Activated naive CD4-positive, alpha-beta T cell treated with anti-CD3 and anti-CD28 coated beads, Interleukin-2, amount 10 ng/mL, durations not matched to agents 7 days and 5 days (primary cell): ENCODE measurements around the gene KRT78.

ENCODE experiments used
- CTCF ChIA-PET: fragments of 350-600 bp; sonication (Branson Sonifier 250); formaldehyde crosslinking; loops from one replicate; lab custom pipeline; 2021; ENCODE audit warnings: antibody characterized with exemption; lab: Charles Lee
- DNase-seq: peaks from one replicate; pipeline ENCODE4 v3.0.0-alpha.2; 2020
- H3K27ac Mint-ChIP-seq: one replicate; pipeline ENCODE4 v1.8.0; 2021; ENCODE audit warnings: mild to moderate bottlenecking, moderate library complexity, mixed read lengths
- H3K27me3 Mint-ChIP-seq: one replicate; pipeline ENCODE4 v1.8.0; 2021; ENCODE audit warnings: mild to moderate bottlenecking, mixed read lengths
- H3K36me3 Mint-ChIP-seq: one replicate; pipeline ENCODE4 v1.8.0; 2021; ENCODE audit warnings: mixed read lengths
- H3K4me1 Mint-ChIP-seq: one replicate; pipeline ENCODE4 v1.8.0; 2021; ENCODE audit warnings: mixed read lengths
- H3K4me3 Mint-ChIP-seq: one replicate; pipeline ENCODE4 v1.8.0; 2021; ENCODE audit warnings: mild to moderate bottlenecking, moderate library complexity, mixed read lengths
- H3K9me3 Mint-ChIP-seq: one replicate; pipeline ENCODE4 v1.8.0; 2021; ENCODE audit warnings: mixed read lengths

KRT78 gene

DNA sequence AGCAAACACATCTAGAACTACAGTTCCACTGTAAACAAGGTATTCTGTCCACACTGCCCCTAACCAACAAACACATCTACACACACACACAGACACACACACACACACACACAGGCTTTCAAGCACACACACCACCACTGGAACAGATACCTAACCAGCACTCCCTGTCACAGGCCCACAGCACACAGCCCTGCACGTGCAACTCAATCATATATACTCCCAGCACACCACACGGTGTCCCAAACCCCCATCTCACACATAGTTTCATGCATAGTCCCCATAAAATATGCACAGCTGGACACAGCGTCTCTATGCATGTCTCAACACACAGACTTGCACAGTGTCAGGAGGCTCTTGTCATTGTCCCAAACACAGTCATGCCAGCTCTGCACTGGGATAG, 28.4 kb upstream of the KRT78 start:
- H3K4me3 Mint-ChIP-seq: no peak overlapping the region
- H3K9me3 Mint-ChIP-seq: no peaks in the 10 kb centered on the region
- CTCF ChIA-PET: interaction anchor here (0.7 to 11.2 kb wide), 5 partner anchors 8 to 505 kb away, joined by 3 to 427 read pairs (median 51); no protein-coding TSS in a partner anchor
- H3K36me3 Mint-ChIP-seq: no peaks in the 10 kb centered on the region
- H3K27me3 Mint-ChIP-seq: peaks cover 48% of the 10 kb centered on the region
- H3K27ac Mint-ChIP-seq: no peak overlapping the region
- DNase-seq: no peak
- H3K4me1 Mint-ChIP-seq: peaks cover 23% of the 10 kb centered on the region

GRCh38 chr12:52876372-52876771, 27.6 kb upstream of the KRT78 start:
- Mint-ChIP-seq H3K4me1 (peaks cover 23% of the 10 kb centered on the region), H3K27me3 (peaks cover 49% of the 10 kb centered on the region), H3K36me3 (no peaks in the 10 kb centered on the region), H3K27ac (no peak overlapping the region), H3K9me3 (no peaks in the 10 kb centered on the region), H3K4me3 (no peak overlapping the region)
- CTCF ChIA-PET: interaction anchor here (2.4 to 11.2 kb wide), 3 partner anchors 8 to 294 kb away, joined by 15 to 427 read pairs (median 162); no protein-coding TSS in a partner anchor
- no peak for DNase-seq

- Mint-ChIP-seq H3K4me3 (peak overlapping the region; percentile 65), H3K27me3 (peaks cover 41% of the 10 kb centered on the region), H3K36me3 (no peaks in the 10 kb centered on the region), H3K4me1 (peaks cover 23% of the 10 kb centered on the region), H3K27ac (no peak overlapping the region), H3K9me3 (no peaks in the 10 kb centered on the region)
- no peak for DNase-seq
- CTCF ChIA-PET: interaction anchor here (0.7 to 11.2 kb wide), 10 partner anchors 9 to 718 kb away, joined by 3 to 427 read pairs (median 10); no protein-coding TSS in a partner anchor
These were observed 26.0 kb upstream of the KRT78 start for GRCh38 chr12:52874573-52875435.

DNA sequence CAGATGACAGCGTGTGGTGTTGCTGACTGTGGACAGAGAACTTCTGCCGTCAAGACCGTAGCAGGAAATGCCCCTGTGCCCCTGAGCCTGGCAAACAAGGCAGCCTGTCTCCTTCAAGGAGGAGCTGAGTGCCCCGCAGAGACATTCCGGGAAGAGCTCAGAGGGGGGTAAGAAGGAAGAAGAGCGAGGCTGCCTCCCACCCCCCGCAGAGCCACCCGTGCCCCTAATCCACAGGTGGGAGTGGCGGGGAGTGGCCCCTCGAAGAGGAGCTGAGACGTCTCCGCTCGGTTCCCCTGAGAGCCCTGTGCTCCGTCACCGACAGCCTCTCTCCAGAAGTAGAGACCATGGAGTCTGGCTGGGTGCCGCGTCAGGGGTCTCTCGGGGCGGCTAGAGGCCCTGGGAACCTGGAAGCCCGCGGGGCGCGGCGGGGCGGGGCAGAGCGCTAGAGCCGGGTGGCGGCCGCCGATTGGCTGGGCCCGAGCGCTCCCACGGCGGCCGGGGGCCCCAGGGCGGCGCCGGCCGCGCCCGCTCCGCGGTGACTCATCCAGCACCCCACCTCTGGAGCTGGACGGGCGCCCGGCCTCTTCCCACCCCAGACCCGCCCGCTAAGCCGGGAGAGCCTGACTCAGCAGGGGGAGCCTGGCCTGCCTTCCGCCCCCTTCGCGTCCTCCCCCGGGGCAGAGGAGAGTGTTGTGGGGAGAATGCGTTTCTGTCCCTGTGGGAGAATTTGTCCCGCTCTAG, 25.2 kb upstream of the KRT78 start:
- peaks cover 39% of the 10 kb centered on the region for H3K27me3 Mint-ChIP-seq
- peak overlapping the region; percentile 46 for H3K27ac Mint-ChIP-seq
- no peaks in the 10 kb centered on the region for H3K36me3 Mint-ChIP-seq
- peak; percentile 71 for DNase-seq
- peak overlapping the region; percentile 65 for H3K4me3 Mint-ChIP-seq
- CTCF ChIA-PET: interaction anchor here (1.1 to 10.1 kb wide), 7 partner anchors 9 to 717 kb away, joined by 3 to 244 read pairs (median 10); no protein-coding TSS in a partner anchor
- no peaks in the 10 kb centered on the region for H3K9me3 Mint-ChIP-seq
- peaks cover 22% of the 10 kb centered on the region for H3K4me1 Mint-ChIP-seq

GRCh38 chr12:52873513-52873831, 24.7 kb upstream of the KRT78 start:
- Mint-ChIP-seq H3K36me3 (no peaks in the 10 kb centered on the region), H3K27me3 (peaks cover 44% of the 10 kb centered on the region), H3K27ac (no peak overlapping the region), H3K9me3 (no peaks in the 10 kb centered on the region), H3K4me3 (peak overlapping the region; percentile 56), H3K4me1 (peaks cover 23% of the 10 kb centered on the region)
- CTCF ChIA-PET: interaction anchor here (0.6 to 10.1 kb wide), 8 partner anchors 8 to 717 kb away, joined by 3 to 244 read pairs (median 7); no protein-coding TSS in a partner anchor
- DNase-seq: no peak

DNA sequence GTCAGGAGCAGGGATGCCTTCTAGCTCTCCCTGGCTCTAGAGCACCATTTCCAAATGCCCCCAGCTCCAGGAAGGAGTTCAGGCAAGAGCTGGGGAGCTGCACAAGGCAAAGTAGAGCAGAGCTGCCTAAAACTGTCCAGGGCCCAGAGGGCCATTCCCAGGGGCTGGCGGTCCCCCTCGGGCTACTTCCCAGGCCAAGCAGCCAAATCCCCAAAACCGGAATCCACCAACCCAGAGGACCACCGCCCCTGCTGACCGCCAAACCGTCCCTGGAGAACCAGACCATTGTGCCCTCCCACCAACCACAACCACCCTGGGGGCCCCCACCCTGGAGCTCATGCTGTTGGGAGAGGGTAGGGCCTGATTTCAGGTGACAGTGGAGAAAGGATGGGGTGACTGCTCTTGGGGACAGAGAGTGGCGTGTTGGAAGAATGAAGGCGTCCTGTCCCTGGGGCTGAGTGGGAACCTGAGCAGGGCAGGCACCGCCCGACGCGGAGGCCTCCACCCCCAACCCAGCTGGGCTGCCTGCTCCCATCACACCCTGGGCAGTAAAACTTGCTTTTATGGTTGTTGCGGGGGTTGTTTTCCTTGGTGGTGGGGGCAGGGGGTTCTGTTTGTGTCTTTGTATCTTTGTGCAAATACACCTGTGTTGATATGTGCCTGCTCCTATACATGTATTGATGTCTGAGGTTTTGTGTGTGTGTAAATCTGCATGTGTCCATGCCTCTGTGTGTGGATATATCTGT, 24.0 kb upstream of the KRT78 start:
- Mint-ChIP-seq H3K9me3 (no peaks in the 10 kb centered on the region), H3K4me3 (no peak overlapping the region), H3K27ac (no peak overlapping the region), H3K4me1 (peaks cover 27% of the 10 kb centered on the region), H3K36me3 (no peaks in the 10 kb centered on the region), H3K27me3 (peaks cover 44% of the 10 kb centered on the region)
- DNase-seq: no peak
- CTCF ChIA-PET: interaction anchor here (0.6 to 10.1 kb wide), 6 partner anchors 12 to 716 kb away, joined by 3 to 244 read pairs (median 10); no protein-coding TSS in a partner anchor

DNA sequence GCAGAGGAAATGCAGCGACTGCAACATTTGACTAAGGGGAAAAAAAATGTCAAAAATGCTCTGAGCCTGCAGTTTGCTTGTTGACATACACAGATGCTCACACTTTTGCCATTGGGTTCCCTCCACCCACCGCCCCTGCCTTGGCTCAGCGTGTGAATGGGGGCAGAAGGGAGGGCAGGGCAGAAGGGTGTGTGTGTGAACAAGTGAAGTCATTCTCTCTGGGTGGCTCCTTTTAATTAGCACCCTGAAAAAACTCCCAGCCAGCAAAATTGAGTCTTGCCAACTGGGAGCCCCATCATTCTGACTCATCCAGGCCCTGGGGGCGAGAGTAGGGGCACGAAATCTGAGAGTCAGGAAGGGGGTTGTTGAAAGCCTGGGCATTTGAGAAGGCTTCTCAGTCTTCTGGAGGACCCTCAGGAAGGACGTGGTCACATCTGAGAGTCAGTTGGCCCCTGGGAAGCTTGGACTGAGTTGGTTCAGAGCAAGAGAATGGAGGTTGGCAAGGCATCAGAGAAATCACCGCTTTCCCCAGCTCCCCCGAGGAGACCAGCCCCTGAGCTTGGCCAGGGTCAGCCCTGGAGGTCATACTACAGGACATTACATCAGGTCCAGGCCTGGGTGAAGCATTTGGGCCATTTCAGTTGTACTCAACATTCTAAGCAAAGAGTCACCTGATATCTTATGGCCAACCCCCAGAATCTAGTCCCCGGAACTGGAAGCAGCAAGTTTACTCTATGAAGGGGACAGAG, 22.7 kb upstream of the KRT78 start:
- Mint-ChIP-seq H3K36me3 (no peaks in the 10 kb centered on the region), H3K27me3 (peaks cover 44% of the 10 kb centered on the region), H3K4me1 (peaks cover 36% of the 10 kb centered on the region), H3K9me3 (no peaks in the 10 kb centered on the region), H3K27ac (no peak overlapping the region), H3K4me3 (no peak overlapping the region)
- DNase-seq: no peak
- CTCF ChIA-PET: interaction anchor here (0.7 to 10.1 kb wide), 9 partner anchors 8 to 498 kb away, joined by 3 to 244 read pairs (median 5); partner anchors contain the start of gene KRT84

DNA sequence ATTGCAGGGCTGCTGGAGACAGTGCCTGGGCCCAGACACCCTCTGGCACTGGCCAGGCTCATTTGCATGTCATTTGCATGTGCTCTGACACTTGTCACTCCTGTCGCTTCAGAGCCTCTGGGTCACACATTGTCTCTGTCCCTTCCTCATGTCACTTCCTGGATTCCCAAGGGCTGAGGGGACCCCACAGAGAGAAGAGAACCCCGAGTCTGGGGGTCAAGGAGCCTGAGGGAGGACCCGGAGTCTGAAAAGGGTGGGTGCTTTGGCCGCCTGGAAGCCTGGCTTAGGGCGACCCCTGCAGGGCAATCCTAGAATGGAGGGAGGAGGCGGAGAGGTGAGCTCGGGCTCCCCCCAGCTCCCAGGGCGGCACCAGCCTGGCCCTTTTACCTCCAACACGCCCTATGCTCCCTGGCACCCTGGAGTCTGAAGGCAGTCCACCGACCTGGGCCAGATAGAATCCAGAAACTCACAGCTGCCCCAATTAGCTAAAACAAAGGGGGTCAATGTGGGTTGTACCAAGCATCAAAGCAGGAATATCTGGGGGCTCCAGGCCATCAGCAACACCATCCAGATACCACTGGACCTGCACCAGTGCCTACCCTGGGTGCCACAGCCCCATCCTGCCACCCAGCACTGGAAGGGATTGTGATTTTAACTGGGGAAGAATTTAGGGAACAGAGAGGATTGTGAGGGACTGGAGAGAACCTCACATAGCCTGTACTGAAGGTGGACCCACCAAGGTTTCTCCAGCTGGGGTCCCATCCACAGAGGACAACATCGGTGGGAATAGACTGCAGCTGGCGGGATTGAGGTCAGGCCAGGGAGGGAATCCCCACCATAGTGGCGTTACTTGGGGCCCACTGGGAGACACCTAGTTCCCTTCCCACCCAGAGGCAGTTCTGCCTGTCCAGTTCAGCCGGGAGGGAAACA, 21.8 kb upstream of the KRT78 start:
- peaks cover 36% of the 10 kb centered on the region for H3K4me1 Mint-ChIP-seq
- peak; percentile 83 for DNase-seq
- no peaks in the 10 kb centered on the region for H3K9me3 Mint-ChIP-seq
- no peak overlapping the region for H3K4me3 Mint-ChIP-seq
- H3K27me3 Mint-ChIP-seq: peaks cover 44% of the 10 kb centered on the region
- H3K27ac Mint-ChIP-seq: no peak overlapping the region
- no peaks in the 10 kb centered on the region for H3K36me3 Mint-ChIP-seq
- CTCF ChIA-PET: interaction anchor here (0.7 to 10.1 kb wide), 26 partner anchors 9 to 587 kb away, joined by 3 to 244 read pairs (median 3); partner anchors contain the start of genes KRT74 and KRT84

DNA sequence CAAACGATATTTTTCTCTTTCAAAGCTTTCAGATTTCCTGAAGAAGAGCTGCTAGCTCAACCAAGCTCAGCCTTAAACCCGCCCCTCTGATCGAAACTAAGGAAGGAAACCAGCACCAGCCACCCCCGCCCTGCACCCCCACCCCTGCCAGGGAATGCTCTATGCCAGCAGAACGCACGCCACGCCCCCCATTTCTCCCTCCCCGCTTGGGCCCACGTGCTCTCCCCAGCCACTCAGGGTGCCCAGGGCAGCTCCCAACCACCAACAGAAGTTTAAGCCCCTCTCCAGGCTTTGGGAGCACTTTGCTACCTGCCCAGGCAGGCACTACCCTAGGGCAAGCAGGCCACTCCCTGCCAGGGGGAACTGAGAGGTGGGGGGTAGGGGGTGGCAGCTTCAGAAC, 18.8 kb upstream of the KRT78 start:
- DNase-seq: peak; percentile 69
- H3K4me1 Mint-ChIP-seq: peaks cover 21% of the 10 kb centered on the region
- H3K4me3 Mint-ChIP-seq: no peak overlapping the region
- H3K27ac Mint-ChIP-seq: no peak overlapping the region
- CTCF ChIA-PET: interaction anchor here (0.6 to 10.1 kb wide), 7 partner anchors 12 to 711 kb away, joined by 3 to 244 read pairs (median 3); partner anchors contain the start of gene KRT1
- H3K27me3 Mint-ChIP-seq: peaks cover 29% of the 10 kb centered on the region
- no peaks in the 10 kb centered on the region for H3K9me3 Mint-ChIP-seq
- H3K36me3 Mint-ChIP-seq: no peaks in the 10 kb centered on the region

DNA sequence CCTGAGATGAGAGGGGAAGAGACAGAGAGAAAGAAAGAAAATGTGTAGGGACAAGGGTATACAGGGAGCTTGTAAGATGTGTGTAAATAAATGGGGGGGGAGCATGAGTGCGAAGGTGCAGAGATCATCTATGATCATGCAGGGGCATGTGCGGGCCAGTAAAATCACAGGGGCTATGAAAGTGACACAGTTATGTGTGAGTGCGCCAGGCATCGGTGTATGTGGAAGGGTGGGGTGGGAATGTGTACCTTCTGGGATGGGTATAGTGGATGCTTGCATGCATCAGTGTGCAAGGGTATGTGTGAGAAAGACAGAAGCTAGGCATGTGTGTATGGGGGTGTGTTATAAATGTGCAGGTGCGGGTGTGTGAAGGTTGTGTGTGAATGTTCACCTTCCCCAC, 18.4 kb upstream of the KRT78 start:
- Mint-ChIP-seq H3K4me3 (no peak overlapping the region), H3K27me3 (peaks cover 24% of the 10 kb centered on the region), H3K27ac (peak overlapping the region; percentile 50), H3K36me3 (no peaks in the 10 kb centered on the region), H3K4me1 (peaks cover 21% of the 10 kb centered on the region), H3K9me3 (no peaks in the 10 kb centered on the region)
- CTCF ChIA-PET: interaction anchor here (0.6 to 10.1 kb wide), 8 partner anchors 12 to 711 kb away, joined by 3 to 244 read pairs (median 3); partner anchors contain the start of gene KRT1
- DNase-seq: no peak

DNA sequence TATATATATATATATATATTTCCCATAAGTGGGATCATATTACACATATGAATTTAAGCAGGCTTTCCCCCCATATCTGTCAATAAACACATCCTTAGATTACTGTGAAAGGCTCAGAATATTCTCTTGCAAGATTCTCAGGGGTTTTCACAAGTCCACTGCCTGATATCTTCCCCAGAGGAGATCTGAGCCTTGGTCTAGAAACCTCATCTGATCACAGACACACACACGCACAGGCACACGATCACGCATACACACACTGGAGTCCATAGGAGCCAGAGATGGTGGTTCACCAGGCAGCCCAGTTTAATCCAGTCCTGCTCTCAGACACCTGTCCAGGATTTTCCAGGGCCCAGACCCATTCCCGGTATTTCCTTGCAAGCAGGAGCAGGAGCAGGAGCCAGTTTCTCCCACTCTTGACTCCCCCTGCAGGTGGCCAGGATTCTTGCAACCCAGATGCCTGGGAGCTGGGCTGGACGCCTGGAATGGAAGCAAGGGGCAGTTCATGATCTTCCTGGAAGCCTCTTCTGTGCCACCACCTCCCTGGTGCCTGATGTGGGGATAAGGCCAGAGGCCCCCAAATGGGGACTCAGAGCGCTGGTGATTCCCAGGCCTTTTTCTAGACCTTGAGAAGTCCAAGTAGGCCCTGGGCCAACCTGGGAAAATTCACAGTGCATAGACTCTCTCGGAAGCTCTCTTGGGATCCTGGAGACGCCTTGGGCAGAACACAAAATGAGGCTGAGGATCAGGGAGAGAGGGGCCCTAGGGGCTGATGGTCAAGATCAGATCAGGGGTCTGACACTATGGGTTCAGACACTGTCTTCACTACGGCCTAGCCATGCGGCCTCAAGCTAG, 16.5 kb upstream of the KRT78 start:
- Mint-ChIP-seq H3K4me3 (no peak overlapping the region), H3K27me3 (peaks cover 9% of the 10 kb centered on the region), H3K27ac (no peak overlapping the region), H3K4me1 (peaks cover 18% of the 10 kb centered on the region), H3K36me3 (no peaks in the 10 kb centered on the region), H3K9me3 (no peaks in the 10 kb centered on the region)
- CTCF ChIA-PET: interaction anchor here (0.6 to 10.1 kb wide), 7 partner anchors 9 to 469 kb away, joined by 3 to 244 read pairs (median 3); no protein-coding TSS in a partner anchor
- peak; percentile 40 for DNase-seq
